ENCODE data around the gene AGAP9. TPM values are rescaled to one million over a fixed set of nuclear protein-coding genes. Genes with fewer than 3 reads are reported as not detected.
"Not testable (repeated sequence)": the region's sequence is repeated elsewhere in the genome, so short reads cannot be mapped to it uniquely, and the experiment has no call there.

AGAP9 gene
- polyA plus RNA-seq, 1 donor from 2014 or later, result 12.0 TPM

DNA sequence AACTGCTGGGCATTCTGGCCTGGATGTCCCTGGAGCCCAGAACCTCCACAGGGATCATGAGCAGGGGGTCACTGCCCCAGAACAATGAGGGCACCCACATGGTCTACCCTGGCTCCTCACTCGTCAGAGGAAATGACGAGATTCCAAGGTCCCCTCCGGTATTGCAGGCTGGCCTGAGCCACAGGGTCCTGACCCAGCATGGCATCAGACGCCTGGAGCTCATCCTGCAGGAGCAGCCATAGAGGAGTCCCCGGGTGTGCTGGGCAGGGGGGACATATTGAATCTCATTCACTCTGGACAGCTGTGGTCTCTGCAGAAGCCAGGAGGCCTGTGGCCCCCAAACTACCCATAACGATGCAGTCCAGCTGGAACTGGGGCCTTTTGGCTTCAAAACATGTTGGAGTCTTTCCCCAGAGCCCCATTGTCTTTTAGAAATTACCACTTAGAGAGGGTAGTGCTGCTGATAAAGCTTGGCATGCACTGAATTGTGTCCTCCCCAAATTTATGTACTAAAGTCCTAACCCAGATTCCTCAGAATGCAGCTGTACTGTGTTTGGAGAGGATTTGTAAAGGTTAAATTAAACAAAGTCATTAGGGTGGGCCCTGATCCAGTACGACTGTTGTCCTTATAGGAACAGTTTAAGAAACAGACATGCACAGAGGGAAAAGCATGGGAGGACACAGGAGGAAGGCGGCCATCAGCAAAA is 67.2 kb downstream of the AGAP9 start:
- Histone ChIP-seq H3K4me2 (ENCODE audit: low read length) (no peak overlapping the region), H3K9me2 (ENCODE audit: insufficient read depth, low read length) (no peaks in the 10 kb centered on the region)

DNA sequence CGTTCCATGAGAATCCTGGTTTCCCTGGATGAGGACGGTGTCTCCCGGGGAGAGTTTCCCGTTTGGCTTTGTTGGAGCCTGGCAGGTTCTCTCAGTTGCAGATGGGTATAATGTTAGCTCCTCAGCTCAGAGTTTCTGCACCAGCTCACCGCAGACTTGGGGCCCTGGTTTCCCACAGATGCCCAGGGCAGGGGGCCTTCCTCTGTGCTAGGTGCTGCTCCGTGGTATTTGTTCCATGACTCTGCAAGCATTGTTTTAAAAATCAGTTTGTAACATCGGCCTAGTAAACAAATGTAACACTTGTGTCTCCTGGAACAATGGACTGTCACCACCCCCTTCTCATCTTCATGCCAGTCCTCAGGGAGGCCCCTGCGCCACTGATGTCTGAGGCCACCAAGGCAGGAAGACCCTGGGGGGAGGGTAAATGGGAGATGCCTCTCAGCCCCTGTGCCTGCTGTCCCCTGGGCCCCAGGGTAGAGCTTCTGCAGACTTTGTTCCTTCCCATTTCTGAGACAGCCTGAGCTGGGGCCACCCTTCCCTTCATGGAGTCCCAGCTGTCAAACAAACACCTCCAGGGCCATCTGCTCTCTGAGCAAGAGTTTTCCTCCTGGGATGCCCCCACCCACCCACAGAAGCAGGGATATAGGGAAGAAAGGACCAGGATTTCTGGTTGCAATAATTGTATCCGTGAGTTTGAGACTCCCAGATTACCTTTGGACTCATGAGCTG is 67.9 kb downstream of the AGAP9 start:
- not testable (repeated sequence) for H3F3A ChIP-seq (ENCODE audit: insufficient read depth, low read length, poor library complexity, severe bottlenecking); H3K79me2 ChIP-seq (replicated peaks; ENCODE audit: insufficient read depth, low read length); H3K4me3 ChIP-seq (ENCODE audit: low read length); H3K9me3 ChIP-seq (ENCODE audit: low read length); H3K9me2 ChIP-seq (ENCODE audit: insufficient read depth, low read length); H3K27me3 ChIP-seq (ENCODE audit: insufficient read depth, low read depth, low read length); H2AFZ ChIP-seq (ENCODE audit: low read depth, low read length); H3K36me3 ChIP-seq (ENCODE audit: insufficient read depth, low read length); H3K27ac ChIP-seq (ENCODE audit: low read length); H3K9ac ChIP-seq (ENCODE audit: low read length); H3K4me2 ChIP-seq (ENCODE audit: low read length); H4K20me1 ChIP-seq (ENCODE audit: insufficient read depth)

More for the DNA sequence above, 67.2 kb downstream of the AGAP9 start:
- Histone ChIP-seq H3K36me3 (ENCODE audit: insufficient read depth, low read length) (no peaks in the 10 kb centered on the region), H3K27me3 (ENCODE audit: insufficient read depth, low read depth, low read length) (no peaks in the 10 kb centered on the region), H3K27ac (ENCODE audit: low read length) (no peak overlapping the region), H3K79me2 (replicated peaks; ENCODE audit: insufficient read depth, low read length) (no peaks in the 10 kb centered on the region), H3K9ac (ENCODE audit: low read length) (no peak overlapping the region), H4K20me1 (ENCODE audit: insufficient read depth) (no peaks in the 10 kb centered on the region), H3F3A (ENCODE audit: insufficient read depth, low read length, poor library complexity, severe bottlenecking) (no peaks in the 10 kb centered on the region), H2AFZ (ENCODE audit: low read depth, low read length) (no peak overlapping the region), H3K9me3 (ENCODE audit: low read length) (no peaks in the 10 kb centered on the region), H3K4me3 (ENCODE audit: low read length) (no peak overlapping the region)
- TF ChIP-seq SMC3 (conservative IDR thresholded peaks at IDR 0.05; ENCODE audit: poor library complexity) (no peak), TAF1 (IDR thresholded peaks at IDR 0.05; ENCODE audit: low read depth) (no peak), RAD21 (conservative IDR thresholded peaks at IDR 0.05) (no peak)
- TF ChIP-seq, protein P1, sequence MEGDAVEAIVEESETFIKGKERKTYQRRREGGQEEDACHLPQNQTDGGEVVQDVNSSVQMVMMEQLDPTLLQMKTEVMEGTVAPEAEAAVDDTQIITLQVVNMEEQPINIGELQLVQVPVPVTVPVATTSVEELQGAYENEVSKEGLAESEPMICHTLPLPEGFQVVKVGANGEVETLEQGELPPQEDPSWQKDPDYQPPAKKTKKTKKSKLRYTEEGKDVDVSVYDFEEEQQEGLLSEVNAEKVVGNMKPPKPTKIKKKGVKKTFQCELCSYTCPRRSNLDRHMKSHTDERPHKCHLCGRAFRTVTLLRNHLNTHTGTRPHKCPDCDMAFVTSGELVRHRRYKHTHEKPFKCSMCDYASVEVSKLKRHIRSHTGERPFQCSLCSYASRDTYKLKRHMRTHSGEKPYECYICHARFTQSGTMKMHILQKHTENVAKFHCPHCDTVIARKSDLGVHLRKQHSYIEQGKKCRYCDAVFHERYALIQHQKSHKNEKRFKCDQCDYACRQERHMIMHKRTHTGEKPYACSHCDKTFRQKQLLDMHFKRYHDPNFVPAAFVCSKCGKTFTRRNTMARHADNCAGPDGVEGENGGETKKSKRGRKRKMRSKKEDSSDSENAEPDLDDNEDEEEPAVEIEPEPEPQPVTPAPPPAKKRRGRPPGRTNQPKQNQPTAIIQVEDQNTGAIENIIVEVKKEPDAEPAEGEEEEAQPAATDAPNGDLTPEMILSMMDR (IDR thresholded peaks at IDR 0.05; ENCODE audit: poor library complexity, severe bottlenecking), result no peak

DNA sequence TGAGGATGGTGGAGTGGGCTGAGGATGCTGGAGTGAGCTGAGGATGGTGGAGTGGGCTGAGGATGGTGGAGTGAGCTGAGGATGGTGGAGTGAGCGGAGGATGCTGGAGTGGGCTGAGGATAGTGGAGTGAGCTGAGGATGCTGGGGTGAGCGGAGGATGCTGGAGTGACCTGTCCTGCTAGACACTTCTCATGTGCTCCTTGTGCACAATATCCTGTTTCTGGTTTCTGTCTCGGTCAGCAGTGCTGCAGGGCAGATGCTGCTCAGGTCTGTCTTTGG is 68.7 kb downstream of the AGAP9 start:
- no peak overlapping the region for H3K4me3 ChIP-seq (ENCODE audit: low read length)
- no peak for TF ChIP-seq MXI1 (conservative IDR thresholded peaks at IDR 0.05; ENCODE audit: poor library complexity, severe bottlenecking)
- no peak for TF ChIP-seq EP300 (conservative IDR thresholded peaks at IDR 0.05; ENCODE audit: poor library complexity, severe bottlenecking)
- no peak for TF ChIP-seq POLR2AphosphoS5 (IDR thresholded peaks at IDR 0.05)
- no peak for TF ChIP-seq EZH2 (IDR thresholded peaks at IDR 0.05; ENCODE audit: borderline replicate concordance, insufficient read depth, low read length, poor library complexity, severe bottlenecking)
- no peak for TF ChIP-seq TAF1 (IDR thresholded peaks at IDR 0.05; ENCODE audit: low read depth)
- TF ChIP-seq RAD21 (conservative IDR thresholded peaks at IDR 0.05), result no peak
- TF ChIP-seq SMC3 (conservative IDR thresholded peaks at IDR 0.05; ENCODE audit: poor library complexity), result no peak
- TF ChIP-seq, protein P1 (IDR thresholded peaks at IDR 0.05; ENCODE audit: poor library complexity, severe bottlenecking), result no peak
- TF ChIP-seq, protein P2, sequence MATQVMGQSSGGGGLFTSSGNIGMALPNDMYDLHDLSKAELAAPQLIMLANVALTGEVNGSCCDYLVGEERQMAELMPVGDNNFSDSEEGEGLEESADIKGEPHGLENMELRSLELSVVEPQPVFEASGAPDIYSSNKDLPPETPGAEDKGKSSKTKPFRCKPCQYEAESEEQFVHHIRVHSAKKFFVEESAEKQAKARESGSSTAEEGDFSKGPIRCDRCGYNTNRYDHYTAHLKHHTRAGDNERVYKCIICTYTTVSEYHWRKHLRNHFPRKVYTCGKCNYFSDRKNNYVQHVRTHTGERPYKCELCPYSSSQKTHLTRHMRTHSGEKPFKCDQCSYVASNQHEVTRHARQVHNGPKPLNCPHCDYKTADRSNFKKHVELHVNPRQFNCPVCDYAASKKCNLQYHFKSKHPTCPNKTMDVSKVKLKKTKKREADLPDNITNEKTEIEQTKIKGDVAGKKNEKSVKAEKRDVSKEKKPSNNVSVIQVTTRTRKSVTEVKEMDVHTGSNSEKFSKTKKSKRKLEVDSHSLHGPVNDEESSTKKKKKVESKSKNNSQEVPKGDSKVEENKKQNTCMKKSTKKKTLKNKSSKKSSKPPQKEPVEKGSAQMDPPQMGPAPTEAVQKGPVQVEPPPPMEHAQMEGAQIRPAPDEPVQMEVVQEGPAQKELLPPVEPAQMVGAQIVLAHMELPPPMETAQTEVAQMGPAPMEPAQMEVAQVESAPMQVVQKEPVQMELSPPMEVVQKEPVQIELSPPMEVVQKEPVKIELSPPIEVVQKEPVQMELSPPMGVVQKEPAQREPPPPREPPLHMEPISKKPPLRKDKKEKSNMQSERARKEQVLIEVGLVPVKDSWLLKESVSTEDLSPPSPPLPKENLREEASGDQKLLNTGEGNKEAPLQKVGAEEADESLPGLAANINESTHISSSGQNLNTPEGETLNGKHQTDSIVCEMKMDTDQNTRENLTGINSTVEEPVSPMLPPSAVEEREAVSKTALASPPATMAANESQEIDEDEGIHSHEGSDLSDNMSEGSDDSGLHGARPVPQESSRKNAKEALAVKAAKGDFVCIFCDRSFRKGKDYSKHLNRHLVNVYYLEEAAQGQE (IDR thresholded peaks at IDR 0.05; ENCODE audit: borderline replicate concordance), result no peak
- H3K36me3 ChIP-seq (ENCODE audit: insufficient read depth, low read length), result no peaks in the 10 kb centered on the region
- no peaks in the 10 kb centered on the region for H3F3A ChIP-seq (ENCODE audit: insufficient read depth, low read length, poor library complexity, severe bottlenecking)
- H2AFZ ChIP-seq (ENCODE audit: low read depth, low read length), result no peak overlapping the region
- H4K20me1 ChIP-seq (ENCODE audit: insufficient read depth), result no peaks in the 10 kb centered on the region
- no peaks in the 10 kb centered on the region for H3K79me2 ChIP-seq (replicated peaks; ENCODE audit: insufficient read depth, low read length)
- no peaks in the 10 kb centered on the region for H3K27me3 ChIP-seq (ENCODE audit: insufficient read depth, low read depth, low read length)
- H3K9me2 ChIP-seq (ENCODE audit: insufficient read depth, low read length), result no peaks in the 10 kb centered on the region
- no peak overlapping the region for H3K4me2 ChIP-seq (ENCODE audit: low read length)
- no peaks in the 10 kb centered on the region for H3K9me3 ChIP-seq (ENCODE audit: low read length)
- no peak overlapping the region for H3K27ac ChIP-seq (ENCODE audit: low read length)
- H3K9ac ChIP-seq (ENCODE audit: low read length), result no peak overlapping the region

All from neural cell (in vitro differentiated cells).